LHCN-M2 (cell line): ENCODE measurements around the gene ABITRAM. TPM values are rescaled to one million over a fixed set of nuclear protein-coding genes. Genes with fewer than 3 reads are reported as not detected.
"Not testable (repeated sequence)": the region's sequence is repeated elsewhere in the genome, so short reads cannot be mapped to it uniquely, and the experiment has no call there.

ENCODE experiments used
- DNase-seq: peaks from one replicate; pipeline ENCODE4 v3.0.0-alpha.2; 2012; ENCODE audit warnings: low read depth
- polyA plus RNA-seq: library from polyadenylated mRNA; unstranded; fragments of >200 nt; gene quantifications from one replicate; pipeline ENCODE4 v1.2.1, GENCODE V29; 2012; ENCODE audit warnings: missing spikeins
- total RNA-seq: library from RNA; depleted of rRNA; stranded (reverse); fragments of >200 nt; gene quantifications from 2 replicates; pipeline ENCODE4 v1.2.3, GENCODE V29; 2014; rRNA removed

The ABITRAM gene, protein sequence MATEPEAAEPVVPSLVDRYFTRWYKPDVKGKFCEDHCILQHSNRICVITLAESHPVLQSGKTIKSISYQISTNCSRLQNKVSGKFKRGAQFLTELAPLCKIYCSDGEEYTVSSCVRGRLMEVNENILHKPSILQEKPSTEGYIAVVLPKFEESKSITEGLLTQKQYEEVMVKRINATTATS
- total RNA-seq: 6.9 and 9.1 TPM in 2 replicates
- polyA plus RNA-seq: 7.6 TPM

DNA sequence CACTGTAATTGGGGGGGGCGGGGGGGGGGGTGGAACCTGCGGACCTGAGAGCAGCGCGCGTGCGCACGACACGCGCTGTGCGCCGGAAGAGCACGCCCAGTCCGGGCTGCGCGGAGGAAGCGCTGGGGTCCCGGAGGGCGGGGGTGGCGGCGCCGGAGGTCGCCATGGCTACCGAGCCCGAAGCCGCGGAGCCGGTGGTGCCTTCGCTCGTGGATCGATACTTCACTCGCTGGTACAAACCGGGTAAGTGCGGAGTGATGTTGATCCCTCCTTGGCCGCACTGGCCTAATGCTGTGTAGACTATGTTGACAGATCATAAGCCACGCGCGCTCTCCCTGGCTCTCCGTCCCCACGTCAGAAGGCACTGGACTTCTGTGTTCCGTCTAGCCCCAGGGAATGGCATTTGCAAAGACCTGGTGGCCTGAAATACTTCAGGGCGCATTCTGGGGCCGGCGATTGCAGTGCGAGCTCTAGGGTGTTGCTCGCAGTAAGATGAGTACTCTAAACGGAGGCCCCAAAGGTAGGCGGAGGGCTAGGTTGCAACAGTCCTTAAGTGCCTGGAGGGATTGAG lies at the start of gene ABITRAM:
Gene ABITRAM, plus strand, starts transcription at position 78 of the 571 bp plus-strand sequence. Its CDS starts 87 bp downstream, at position 165.
- peak; percentile 73 for DNase-seq

DNA sequence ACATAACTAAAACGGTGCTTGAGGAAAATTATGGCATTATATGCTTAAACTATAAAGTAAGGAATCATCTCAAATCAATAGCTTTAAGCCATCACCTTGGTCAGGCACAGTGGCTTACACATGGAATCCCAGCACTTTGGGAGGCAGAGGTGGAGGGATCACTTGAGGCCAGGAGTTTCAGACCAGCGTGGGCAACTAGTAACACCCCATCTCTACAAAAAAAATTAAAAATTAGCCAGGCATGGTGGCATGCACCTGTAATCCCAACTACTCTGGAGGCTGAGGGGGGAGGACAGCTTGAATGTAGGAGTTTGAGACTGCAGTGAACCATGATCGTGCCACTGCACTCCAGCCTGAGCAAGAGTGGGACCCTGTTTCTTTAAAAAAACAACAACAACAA lies 49.5 kb upstream of the ABITRAM start:
- no peak for DNase-seq

DNA sequence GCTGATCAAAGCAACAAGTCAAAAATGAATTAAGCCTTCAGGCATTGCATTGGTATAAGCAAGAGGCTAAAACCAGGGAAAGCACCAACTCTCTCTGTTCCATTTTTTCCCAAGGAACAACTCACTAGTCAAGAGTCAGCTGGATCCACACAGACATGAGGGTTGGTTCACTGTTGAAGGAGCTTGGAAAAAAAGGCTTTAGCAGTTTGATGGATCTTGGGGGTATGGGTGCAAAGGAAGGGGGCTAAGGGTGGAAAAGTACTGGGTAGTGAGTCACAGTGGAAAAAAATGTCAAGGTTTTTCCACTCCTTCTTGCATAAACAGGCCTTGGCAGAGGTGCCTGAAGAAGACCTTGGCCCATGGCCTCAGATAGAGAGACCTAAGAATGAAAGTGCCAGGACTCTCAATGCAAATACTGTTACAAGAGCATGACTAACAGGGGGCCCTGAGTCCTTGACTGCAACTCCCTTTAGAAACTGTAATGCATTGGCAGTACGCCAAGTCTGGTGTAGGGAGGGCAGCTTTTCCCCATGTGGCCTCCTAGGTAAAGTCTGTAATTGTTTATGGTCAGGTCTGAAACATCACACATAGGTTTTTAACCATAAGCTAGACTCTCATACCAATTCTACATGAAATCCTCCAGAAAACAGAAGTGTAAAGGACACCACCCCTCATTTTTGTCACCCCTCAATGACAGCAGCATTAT lies 48.4 kb upstream of the ABITRAM start:
- DNase-seq: peak; percentile 63

DNA sequence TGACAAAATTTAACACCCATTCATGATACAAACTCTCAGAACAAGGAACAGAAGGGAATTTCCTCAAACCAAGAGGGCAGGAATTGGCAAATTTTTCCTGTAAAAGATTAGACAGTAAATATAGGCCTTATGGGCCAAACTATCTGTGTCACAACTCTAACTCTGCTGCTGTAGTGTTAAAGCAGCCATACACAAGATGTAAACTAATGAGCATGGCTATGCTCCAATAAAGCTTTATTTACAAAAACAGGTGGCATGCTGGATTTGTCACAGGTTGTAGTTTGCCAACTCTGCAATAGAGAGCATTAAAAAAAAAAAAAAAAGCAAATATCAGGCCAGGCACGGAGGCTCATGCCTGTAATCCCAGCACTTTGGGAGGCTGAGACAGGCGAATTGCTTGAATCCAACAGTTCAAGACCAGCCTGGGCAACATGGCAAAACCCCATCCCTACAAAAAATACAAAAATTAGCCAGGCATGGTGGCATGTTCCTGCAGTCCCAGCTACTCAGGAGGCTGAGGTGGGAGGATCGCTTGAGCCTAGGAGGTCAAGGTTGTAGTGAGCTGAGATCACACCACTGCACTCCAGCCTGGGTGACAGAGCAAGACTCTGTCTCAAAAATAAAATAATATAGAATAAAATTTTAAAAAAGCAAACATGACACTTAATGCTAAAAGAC lies 47.5 kb upstream of the ABITRAM start:
- not testable (repeated sequence) for DNase-seq

DNA sequence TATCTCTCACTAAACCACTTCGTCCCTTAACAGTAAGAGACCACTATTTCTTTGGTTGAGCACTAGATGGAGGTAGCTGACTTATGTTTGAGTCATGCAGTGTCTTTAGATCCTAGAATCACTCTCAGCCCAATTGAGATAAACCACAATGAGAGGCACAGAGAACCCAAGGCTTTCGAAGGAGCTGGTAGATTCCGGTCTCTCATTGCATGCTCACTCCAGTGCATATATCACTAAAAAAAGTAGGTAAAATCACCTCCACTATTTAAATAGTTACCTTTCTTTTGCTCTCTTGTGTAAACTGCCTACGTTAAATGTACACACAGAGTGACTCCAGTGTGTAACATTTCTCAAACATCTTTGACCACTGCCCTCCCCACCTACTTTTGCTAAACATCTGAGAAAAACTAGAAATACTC lies 44.5 kb upstream of the ABITRAM start:
- DNase-seq: peak; percentile 43

DNA sequence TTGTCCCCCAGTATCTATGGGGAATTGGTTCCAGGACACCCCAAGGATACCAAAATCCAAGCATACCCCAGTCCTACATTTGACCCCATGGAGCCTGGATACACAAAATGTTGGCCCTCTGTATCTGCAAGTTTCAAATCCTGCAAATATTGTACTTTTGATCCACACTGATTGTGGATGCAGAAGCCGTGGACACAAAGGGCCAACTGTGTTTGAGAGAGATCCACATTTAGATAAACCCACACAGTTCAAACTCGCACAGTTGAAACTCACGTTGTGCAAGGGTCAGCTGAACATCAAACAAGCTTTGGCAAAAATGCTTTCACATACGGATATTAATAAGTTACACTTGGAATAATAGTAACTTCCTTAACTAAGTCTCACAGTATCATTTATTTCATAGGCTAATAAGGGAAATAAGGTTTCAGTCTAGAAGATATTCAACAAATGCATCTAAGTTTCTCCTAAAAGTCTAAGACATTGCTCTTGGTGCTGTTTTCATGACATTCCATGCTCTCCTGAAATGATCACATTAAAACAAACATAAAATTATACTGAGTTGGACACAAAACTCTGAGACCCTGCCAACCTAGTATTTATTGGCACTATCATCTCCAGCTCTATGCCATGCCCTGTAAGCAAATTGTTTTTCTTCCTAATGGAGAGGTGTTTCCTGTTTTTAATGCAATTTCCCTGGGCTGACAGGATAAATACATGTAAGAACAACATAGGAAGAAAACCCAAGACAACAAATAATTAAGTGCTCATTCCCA lies 39.8 kb upstream of the ABITRAM start:
- no peak for DNase-seq

DNA sequence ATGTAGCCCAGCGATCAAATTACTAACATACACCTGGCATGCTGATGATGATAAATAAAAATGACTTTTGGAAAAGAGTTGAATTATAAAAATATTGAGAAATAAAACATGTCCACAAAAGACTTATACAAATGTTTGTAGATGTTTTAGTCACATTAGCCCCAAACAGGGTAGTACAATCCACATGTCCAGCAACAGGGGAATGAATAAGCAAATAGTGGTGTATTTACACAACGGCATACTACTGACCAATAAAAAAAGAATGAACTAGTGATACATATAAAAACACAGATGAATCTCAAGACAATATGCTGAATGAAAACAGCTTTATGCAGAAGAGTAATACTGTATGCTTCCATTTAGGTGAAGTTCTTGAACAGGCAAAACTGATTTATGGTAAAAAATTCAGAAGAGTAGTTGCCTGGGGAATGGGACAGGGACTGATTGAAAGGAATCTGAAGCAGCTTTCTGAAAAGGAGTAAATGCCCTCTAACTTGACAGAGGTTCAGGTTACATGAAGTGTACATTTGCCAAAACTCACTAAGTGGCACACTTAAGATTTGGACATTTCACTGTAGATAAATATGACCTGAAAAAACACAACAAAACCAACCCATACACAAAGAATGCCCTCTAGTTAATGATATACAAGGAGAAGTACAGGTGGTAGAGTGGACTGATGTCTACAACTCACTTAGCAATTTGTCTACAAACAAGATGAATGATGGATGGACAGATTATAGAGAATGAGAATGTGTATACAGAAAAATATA lies 36.7 kb upstream of the ABITRAM start:
- no peak for DNase-seq

DNA sequence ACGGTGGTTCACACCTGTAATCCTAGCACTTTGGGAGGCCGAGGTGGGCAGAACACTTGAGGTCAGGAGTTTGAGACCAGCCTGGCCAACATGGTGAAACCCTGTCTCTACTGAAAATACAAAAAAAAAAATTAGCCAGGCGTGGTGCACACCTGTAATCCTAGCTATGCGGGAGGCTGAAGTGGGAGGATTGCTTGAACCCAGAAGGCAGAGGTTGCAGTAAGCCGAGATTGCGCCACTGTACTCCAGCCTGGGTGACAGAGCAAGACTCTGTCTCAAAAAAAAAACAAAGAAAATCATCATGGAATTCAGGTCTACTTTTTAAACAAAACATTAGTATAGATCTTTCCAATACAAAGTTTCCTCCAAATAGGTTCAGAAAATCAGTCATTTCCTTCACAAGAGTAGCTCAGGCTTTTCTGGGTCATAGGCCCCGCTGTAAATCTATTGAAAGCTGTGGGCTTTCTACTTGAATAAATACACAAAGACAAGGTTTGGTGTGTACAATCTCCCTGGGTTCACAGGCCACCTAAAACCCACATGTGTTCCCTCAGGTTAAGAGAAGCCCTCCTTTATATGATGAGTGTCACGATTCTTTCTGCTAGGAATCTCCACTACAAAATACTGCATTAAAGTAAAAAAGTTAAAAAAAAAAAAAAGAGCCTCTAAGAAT lies 35.0 kb upstream of the ABITRAM start:
- DNase-seq: not testable (repeated sequence)

DNA sequence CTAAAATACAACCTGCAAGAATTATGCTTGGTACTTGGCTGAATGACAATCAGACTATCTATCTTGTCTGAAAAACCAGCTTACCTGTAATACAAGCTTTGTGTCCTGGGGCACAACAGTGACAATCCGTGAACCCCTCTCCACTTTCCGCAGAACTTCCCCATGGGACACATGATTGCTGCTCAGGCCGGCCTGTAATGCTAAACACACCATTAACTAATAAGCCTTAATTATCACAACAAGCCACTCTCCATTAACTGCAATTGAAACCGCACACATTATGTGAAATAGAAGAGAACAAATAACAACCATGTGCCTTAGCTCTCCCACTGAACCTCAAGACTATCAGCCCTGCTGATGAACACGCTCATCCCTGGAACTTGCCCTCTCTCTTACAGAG lies 34.0 kb upstream of the ABITRAM start:
- DNase-seq: no peak

DNA sequence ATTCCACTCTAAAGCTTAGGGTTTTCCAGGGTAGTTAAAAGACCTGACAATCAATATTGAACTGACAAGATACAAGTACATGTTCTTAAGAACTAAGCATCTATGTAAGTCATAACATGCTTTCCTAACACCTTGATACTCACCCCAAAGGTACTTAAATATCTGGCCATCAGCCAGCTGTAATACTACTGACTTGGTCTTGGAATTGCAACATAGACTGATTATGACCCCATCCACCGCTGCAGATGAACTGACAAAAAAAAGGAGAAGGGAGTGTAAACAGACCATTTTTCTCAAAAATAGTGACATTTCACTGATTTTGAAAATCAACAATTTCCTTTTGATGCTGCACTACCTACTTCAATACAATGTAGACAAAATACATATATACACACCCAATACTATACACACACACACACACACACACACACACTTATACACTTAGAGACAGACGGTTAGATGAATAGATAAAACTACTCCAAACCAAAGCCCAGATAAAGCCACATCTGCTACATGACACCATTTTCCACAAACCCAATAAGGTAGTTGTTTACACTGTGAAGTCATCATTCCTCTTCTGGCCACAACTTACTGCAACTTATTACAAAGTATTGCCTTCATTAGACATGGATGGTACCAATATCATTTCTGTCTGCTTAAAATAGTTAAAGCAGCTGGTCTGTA lies 30.6 kb upstream of the ABITRAM start:
- DNase-seq: peak; percentile 6

DNA sequence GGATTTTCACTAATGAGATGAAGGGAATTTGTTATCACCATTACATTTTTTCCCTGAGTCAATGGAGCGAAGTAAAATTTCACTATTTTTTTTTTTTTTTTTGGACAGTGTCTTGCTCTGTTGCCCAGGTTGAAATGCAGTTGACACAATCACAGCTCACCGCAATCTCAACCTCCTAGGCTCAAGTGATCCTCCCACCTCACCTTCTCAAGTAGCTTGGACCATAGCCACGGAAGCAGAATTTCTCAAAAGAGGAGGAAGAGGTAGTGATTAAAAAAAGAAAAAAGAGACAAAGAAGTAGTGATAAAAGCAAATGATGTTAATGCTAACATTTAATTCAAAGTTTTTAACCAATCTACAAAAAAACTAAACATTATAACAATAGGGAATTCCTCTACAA lies 30.0 kb upstream of the ABITRAM start:
- DNase-seq: no peak

DNA sequence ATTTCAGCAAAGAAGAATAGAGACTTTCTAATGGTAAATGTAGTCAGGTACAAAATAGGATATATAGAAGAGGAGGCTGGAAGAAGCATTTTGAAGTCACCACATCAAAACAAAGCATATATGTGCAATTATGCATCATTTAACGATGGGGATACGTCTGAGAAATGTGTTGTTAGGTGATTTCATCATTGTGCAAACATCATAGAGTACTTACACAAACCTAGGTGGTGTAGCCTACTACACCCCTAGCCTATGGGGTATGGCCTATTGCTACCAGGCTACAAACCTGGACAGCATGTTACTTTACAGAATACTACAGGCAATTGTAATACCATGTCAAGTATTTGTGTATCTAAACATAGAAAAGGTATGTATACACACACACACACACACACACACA lies 28.7 kb upstream of the ABITRAM start:
- DNase-seq: no peak

DNA sequence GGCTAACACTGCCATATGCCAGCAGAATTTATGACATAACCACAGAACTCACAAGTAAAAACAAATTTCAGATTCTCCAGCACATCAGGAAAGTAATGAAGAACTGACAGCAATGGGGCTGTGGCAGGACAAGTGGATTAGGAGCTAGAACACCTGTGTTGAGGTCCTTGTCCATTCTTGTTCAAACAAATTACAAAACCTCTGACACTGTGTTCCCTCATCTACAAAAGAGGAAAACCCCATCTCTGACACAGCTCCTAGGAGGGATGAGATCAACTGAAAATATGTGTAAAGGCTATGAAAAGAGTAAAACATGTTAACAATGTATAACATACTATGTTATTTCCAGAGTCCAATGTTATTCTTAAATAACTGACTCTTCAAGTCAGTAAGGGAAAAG lies 23.8 kb upstream of the ABITRAM start:
- DNase-seq: no peak

DNA sequence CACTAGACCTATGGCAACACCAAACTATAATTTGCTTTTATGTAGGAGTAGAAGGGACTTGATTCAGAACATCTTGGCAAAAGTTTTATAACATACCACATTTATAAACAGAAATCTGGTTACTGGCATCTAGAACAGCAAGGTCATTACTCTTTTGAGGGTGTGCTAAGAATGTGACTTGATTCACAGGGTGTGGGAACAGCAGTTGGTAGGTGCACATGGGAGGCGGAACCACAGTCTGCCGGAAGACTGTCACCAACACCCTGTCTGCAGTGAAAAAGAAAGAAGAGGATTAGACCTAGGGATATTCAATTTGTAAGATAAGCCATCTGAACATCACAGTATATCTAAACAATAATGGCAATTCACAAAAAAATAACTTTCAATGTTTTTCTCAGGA lies 23.3 kb upstream of the ABITRAM start:
- DNase-seq: no peak

DNA sequence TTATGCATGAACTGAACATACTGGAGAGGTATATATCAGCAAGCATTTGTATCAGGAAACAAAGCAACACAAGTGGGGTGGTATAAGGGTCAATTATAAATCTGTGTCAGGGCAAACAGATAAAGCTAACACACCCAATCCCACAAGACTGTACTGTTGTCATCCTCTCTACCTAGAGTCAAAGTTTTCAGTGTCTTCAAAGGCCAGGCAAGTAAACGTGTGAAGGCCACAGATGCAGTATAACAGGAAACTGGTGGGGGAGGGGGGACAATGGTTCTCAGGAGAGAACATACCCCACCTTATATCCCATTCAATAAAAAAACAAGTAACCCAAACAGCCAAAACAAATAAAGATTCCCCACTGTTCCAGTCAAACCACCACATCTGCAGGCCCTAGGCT lies 22.4 kb upstream of the ABITRAM start:
- DNase-seq: no peak

DNA sequence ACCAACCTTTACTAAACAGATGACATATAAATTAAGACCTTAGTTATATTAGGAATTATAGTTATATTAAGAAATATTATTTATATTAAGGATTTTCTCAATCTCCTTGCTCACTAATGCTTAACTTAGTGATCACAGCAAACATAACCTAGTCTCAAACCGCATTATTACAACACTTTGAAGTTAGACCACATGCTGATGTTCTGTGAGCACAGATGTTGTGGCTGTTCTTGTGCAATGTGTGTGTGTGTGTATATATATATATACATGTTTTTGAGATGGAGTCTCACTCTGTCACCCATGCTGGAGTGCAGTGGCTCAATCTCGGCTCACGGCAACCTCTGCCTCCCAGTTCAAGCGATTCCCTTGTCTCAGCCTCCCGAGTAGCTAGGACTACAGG lies 20.8 kb upstream of the ABITRAM start:
- DNase-seq: peak; percentile 18

DNA sequence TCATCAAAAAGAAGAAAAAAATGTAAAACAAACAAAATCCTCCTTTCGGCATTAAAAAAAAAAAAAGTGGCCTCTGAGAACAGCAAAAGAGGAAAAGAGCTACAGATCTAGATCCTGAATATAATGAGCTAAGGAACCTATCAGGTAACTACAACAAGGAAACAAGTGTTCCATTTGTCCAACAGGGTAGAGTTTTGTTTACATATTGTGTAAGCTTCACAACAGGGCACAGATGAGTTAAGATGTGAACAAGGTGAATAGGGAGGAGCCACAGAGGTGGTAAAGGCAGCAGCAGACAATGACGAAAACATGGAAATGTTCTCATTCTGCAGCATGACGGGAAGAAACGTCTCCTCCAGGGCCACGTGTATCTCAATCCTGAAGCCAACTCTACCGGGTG lies 14.7 kb upstream of the ABITRAM start:
- DNase-seq: no peak

DNA sequence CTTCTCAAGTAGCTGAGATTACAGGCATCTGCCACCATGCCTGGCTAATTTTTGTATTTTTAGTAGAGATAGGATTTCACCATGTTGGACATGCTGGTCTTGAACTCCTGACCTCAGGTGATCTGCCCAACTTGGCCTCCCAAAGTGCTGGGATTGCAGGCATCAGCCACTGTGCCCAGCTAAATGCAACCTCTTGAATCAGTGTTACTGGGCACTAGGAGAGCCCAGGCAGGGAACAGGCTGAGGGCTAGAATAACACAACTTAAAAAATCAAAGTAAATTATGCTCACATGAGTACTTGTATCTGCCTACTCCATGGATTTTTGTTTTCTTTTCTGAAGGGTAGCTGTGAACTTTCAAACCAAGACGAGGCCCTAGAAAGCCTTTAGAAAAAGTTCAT lies 13.8 kb upstream of the ABITRAM start:
- DNase-seq: not testable (repeated sequence)

DNA sequence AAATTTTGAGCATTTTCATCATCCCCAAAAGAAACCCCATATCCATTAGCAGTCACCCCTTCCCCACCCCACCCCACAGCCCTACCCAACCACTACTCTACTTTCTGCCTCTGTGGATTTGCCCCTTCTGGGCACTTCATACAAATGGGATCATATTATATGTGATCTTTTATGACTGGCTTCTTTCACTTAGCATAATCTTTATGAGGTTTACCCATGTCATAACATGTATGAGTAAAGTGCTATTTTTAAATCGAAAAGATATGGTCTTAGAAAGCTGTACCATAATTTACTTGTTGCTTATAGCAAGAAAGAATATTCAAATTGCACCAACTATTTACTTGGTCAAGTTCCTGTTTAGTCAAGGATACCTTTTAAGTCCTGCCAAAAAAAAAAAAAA lies 13.0 kb upstream of the ABITRAM start:
- DNase-seq: no peak

DNA sequence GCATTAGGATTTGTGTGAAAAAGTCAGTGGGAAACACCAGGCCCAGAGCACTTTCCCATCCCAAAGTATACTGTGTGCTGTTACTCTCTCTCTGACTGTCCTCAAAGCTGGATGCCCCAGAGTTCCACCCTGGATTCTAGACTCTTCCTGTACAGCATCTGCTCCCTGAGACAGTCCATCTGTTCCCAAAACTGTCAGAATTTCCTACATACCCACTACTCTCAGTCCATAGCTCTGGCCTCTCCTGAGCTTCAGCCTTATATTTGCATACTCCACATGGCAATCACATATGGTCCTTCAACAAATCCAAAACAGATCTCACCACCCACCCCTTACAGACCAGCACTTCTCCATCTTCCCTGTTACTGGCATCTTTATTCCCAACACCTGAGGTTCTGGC lies 9.7 kb upstream of the ABITRAM start:
- DNase-seq: no peak
